ENCODE results near the gene CDH4.

GRCh38 chr20:61812121-61812844 lies 560.2 kb downstream of the CDH4 start:
- TF ChIP-seq CTCF (IDR thresholded peaks at IDR 0.05) (no peak), POLR2A (IDR thresholded peaks at IDR 0.05) (no peak)
